ENCODE results near the gene HOMER3. TPM values are rescaled to one million over a fixed set of nuclear protein-coding genes. Genes with fewer than 3 reads are reported as not detected.
"Not testable (repeated sequence)": the region's sequence is repeated elsewhere in the genome, so short reads cannot be mapped to it uniquely, and the experiment has no call there.

Gene HOMER3
- total and polyA plus RNA-seq, 2 donors (not counting 3 experiments of a cell fraction or from before 2014, with no cell fraction given) = 139 to 184 TPM

- Histone ChIP-seq H3K27ac (ENCODE audit: insufficient read depth, low read depth, low read length) (no peak overlapping the region), H3K4me3 (replicated peaks in 1 of 3; ENCODE audit: insufficient read depth in 1 of 3, low read depth in 1 of 3, low read length in 3 of 3) (no peak overlapping the region), H3K9me3 (replicated peaks; ENCODE audit: control insufficient read depth, insufficient read depth, low read length) (no peaks in the 10 kb centered on the region), H3K79me2 (ENCODE audit: control insufficient read depth, insufficient read depth, low read length) (no peaks in the 10 kb centered on the region), H3K27me3 (ENCODE audit: control insufficient read depth in 2 of 2, insufficient read depth in 2 of 2, low read length in 2 of 2) (no peaks in the 10 kb centered on the region), H4K20me1 (replicated peaks; ENCODE audit: control insufficient read depth, extremely low read depth, insufficient read depth, low read length) (no peaks in the 10 kb centered on the region), H3K36me3 (ENCODE audit: control insufficient read depth in 2 of 2, extremely low read depth in 1 of 2, insufficient read depth in 2 of 2, low read length in 2 of 2) (peaks cover 4 to 46% of the 10 kb centered on the region in 2 experiments), H3K9ac (replicated peaks; ENCODE audit: extremely low read depth, insufficient read depth, low read length) (no peak overlapping the region), H3K4me2 (ENCODE audit: insufficient read depth, low read length) (no peak overlapping the region), H3K9me1 (replicated peaks; ENCODE audit: control insufficient read depth, extremely low read depth, insufficient read depth, low read length) (no peaks in the 10 kb centered on the region), H3K4me1 (ENCODE audit: control insufficient read depth, extremely low read depth, insufficient read depth, low read length) (no peaks in the 10 kb centered on the region), H2AFZ (ENCODE audit: low read depth, low read length) (no peak overlapping the region)
- dilution Hi-C loops (cut with MboI; ENCODE audit: extremely low pct_ligation_motif_present, low sequenced_read_pairs) (no loop called here), intact Hi-C loops (cut with micrococcal nuclease) (no loop called here)
- TF ChIP-seq POLR2AphosphoS5 (IDR thresholded peaks at IDR 0.05; ENCODE audit: insufficient read depth, low read depth, low read length) (peak; percentile 20), MYC (IDR thresholded peaks at IDR 0.05; ENCODE audit: low read depth, low read length) (no peak)
- no TSS peak for BruUV-seq (replicated peaks)
- DNase-seq (ENCODE audit: low read depth, low spot score) (no peak), FAIRE-seq (no peak)
- ChIA-PET CTCF (interaction anchor here (1.3 kb wide), 1 partner anchor 46 kb away, joined by 3 read pairs; no protein-coding TSS in a partner anchor), POLR2A (interaction anchor here (0.7 kb wide), 1 partner anchor 41 kb away, joined by 3 read pairs; no protein-coding TSS in a partner anchor)
These were observed 37.6 kb downstream of the HOMER3 start for GRCh38 chr19:18903156-18904037.

- DNase-seq (ENCODE audit: low read depth, low spot score); H3K27ac ChIP-seq (ENCODE audit: insufficient read depth, low read depth, low read length); dilution Hi-C loops (cut with MboI; ENCODE audit: extremely low pct_ligation_motif_present, low sequenced_read_pairs); H3K4me1 ChIP-seq (ENCODE audit: control insufficient read depth, extremely low read depth, insufficient read depth, low read length); FAIRE-seq; BruUV-seq (replicated peaks); H3K79me2 ChIP-seq (ENCODE audit: control insufficient read depth, insufficient read depth, low read length); H3K4me2 ChIP-seq (ENCODE audit: insufficient read depth, low read length); H3K9me1 ChIP-seq (replicated peaks; ENCODE audit: control insufficient read depth, extremely low read depth, insufficient read depth, low read length); H3K9me3 ChIP-seq (replicated peaks; ENCODE audit: control insufficient read depth, insufficient read depth, low read length); H3K4me3 ChIP-seq (replicated peaks in 1 of 3; ENCODE audit: insufficient read depth in 1 of 3, low read depth in 1 of 3, low read length in 3 of 3); CTCF ChIA-PET; intact Hi-C loops (cut with micrococcal nuclease); H2AFZ ChIP-seq (ENCODE audit: low read depth, low read length); H3K9ac ChIP-seq (replicated peaks; ENCODE audit: extremely low read depth, insufficient read depth, low read length); H4K20me1 ChIP-seq (replicated peaks; ENCODE audit: control insufficient read depth, extremely low read depth, insufficient read depth, low read length); H3K27me3 ChIP-seq (ENCODE audit: control insufficient read depth in 2 of 2, insufficient read depth in 2 of 2, low read length in 2 of 2): not testable (repeated sequence)
- POLR2A ChIA-PET = interaction anchor here (0.7 kb wide), 1 partner anchor 42 kb away, joined by 3 read pairs; no protein-coding TSS in a partner anchor
- H3K36me3 ChIP-seq (ENCODE audit: control insufficient read depth in 2 of 2, extremely low read depth in 1 of 2, insufficient read depth in 2 of 2, low read length in 2 of 2) = peaks cover under 1 to 42% of the 10 kb centered on the region in 2 experiments
These were observed 38.5 kb downstream of the HOMER3 start for GRCh38 chr19:18902519-18902918.

Measured in endothelial cell of umbilical vein (primary cell).